G401.6 (cell line): Measurements from ENCODE around the gene PSMB7.

Experiments used
- FAIRE-seq: peaks from 2 replicates; lab custom pipeline; 2012; peaks lifted over from hg19 to GRCh38; lab: Jason Lieb, UNC

The PSMB7 gene

DNA sequence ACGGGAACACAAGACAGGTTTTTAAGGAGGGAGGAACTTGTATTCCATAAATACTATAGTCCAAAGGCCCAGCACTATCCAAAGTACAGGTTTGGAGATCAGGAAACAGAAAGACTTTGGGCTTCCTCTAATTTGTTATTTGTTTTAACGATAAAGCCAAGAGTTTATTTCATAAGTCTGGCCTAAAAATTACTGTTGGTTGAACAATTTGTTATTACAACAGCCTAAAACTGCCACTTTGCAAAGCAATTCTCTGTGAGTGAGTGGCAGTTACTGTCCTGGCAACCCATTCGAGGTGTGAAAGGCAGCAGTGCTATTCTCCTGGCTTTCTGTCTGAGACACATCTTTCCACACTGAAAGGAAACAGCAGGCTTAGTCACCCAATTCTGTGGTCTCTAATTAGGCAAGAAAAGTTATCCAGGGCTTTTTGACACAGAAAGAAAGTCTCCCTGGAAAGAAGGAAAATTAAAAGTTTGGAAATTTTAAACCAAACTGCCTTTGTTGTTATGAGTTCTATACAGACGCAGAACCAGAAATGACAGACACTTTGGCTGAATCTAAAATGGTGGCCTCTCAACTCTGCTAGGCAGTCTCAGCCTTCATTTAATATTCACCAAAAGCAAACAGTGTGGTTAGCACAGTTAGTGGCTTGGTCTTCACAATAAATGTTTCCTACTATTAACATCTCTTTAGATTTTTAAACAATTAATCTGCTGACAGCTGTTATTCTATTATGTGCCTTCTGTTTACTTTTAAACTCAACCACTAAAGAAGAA, 33.9 kb downstream of the PSMB7 start:
- FAIRE-seq, result no peak

GRCh38 chr9:124377551-124378406, 37.5 kb downstream of the PSMB7 start:
- FAIRE-seq, result no peak

DNA sequence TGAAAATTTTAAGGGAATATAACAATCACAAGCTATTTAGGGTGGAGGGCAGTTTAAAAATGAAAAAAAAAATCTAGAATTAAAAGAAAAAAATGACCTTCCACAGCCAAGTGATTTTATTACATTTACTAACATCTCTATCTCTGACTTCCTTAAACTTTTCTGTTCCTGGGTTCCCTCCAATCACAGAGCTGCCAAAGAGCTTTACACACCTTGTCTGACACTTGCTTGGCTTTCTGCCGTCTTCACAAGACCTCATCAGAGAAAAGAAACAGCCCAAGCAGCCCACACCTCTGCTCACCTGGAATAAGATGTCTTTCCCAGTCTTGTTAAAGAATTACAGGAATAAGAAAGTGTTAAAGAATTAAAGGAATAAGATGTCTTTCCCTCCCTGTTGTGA, 38.9 kb downstream of the PSMB7 start:
- FAIRE-seq, result no peak

GRCh38 chr9:124375726-124376125, 39.5 kb downstream of the PSMB7 start:
- no peak for FAIRE-seq

DNA sequence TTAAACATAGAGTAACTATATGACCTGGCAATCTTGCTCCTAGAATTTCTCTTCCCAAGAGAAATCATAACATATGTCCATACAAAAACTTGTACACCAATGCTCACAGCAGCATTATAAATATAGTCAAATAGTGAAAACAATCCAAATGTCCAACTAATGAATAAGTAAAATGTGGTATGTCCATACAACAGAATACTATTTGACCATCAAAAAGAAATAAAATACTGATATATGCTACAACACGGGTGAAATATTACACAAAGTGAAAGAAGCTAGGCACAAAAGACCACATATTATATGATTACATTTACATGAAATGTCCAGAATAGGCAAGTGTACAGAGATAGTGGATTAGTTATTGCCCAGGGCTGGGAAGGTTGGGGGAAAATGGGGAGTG, 41.4 kb downstream of the PSMB7 start:
- no peak for FAIRE-seq

DNA sequence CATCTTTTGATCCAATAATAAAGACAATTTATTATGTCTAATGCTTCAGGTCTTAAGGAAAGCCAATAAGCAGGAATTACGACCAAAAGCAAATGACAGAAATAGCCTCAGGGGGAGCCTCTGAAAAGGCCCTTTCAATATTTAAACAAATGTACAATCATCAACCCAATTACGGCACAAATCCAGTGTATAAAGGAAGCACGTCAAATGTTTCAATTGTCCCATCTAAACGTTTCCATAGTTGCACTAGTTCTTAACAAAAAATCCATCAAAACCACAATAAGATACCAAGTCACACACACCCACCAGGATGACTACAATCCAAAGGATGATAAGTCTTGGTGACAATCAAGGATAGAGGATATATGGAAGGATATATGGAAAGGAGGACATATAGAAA, 41.9 kb downstream of the PSMB7 start:
- no peak for FAIRE-seq

- no peak for FAIRE-seq
Observed at GRCh38 chr9:124372038-124372437, 43.2 kb downstream of the PSMB7 start.

DNA sequence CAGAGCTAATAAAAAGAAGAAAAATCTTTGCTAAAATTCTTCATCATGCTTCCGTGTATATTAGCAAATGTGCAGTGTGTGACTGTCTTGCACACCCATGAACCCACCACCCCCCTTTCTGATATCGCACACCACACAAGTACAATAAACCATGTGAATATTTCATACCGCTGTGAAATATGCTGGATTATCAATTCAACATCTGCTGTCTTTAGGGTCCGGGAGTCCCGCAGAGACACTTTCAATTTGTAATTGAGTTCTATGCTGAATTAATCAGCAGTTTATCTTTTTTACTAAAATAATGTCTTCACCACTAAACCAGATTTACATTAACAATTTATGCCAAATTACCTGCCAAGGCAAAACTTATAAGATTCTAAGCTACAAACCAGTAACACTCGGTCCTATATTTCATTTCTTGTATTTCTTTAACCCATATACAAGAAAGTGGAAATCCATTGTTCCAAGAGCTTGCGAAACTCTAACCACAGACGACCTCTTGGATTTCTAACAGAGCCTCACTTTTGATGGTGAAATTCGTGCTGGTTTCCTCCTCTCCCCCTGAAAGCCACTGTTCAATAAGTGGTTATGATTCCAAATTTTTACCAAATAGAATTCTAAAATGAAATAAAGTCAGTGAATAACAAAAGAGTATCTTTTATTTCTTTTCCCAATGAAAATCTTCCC, 44.2 kb downstream of the PSMB7 start:
- no peak for FAIRE-seq

DNA sequence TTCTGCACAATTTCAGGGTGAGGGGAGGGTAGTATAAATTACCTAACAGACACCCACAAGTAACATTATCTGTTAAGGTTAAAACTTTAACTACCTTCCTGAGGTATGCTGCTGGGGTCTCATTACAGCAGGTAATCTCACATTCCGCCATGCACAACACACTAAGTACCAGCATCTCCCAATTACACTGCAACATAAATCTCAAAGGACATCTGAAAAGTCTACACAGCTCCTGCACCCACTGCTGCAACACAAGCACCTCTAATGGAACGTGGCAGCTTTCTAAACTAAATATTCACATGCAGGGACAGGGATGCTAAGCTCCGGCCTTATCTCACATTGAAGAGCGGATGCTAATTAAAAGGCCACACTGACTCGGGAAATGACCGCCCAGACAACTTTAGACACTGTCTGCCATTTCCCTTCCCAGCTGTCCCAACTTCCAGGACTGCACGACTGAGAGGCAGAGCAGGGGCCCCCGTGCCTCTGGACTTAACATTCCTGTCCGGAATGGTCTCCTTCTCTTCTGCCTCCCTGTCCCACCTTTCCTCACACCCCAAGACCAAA, 45.9 kb downstream of the PSMB7 start:
- FAIRE-seq, result no peak

DNA sequence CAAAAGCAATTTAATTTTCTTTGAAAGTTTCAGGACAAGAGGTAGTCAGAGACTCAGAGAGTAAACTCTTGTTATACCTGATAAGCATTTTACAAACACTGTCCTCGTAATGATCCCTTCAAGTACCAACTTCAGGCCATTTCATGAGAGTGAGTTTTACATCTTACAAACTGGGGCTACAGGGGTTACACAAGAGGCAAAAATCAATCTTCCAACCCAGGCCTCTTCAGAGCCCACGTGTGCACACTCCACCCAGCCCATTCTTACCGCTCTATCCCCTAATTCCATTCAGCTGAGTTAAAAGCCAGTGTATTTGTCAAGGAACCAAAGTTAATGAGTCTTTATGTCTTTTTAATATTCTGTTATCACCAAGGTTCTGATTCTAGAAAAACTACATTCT, 46.5 kb downstream of the PSMB7 start:
- FAIRE-seq, result no peak

DNA sequence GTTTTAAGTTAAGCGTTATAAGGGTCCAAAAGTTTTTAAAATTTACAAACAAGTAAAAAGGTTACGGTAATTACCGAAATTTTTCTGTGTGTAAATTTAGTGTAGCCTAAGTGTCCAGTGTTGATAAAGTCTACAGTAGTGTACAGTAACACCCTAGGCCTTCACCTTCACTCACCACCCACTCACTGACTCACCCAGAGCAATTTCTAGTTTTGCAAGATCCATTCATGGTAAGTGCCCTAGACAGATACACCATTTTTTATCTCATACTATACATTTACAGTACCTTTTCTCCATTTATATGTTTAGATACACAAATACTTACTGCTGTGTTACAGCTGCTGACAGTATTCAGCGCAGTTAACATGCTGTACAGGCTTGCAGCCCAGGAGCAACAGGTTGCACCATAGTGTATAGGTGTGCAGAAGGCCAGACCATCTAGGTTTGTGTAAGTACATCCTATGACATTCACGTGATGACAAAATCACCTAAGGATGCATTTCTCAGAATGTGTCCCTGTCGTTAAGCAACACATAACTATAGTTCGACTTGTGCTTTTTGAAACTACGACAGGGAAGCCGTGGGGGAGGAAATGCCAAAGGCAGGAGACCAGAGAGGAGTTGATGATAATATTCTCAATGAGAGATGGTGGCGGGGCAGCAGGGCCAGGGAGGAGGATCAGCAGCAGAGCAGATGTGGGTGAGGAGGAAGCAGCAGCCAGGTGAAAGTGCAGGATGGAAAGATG, 48.6 kb downstream of the PSMB7 start:
- FAIRE-seq, result no peak

- FAIRE-seq, result no peak
Observed at GRCh38 chr9:124365036-124365435, 50.2 kb downstream of the PSMB7 start.

- FAIRE-seq, result no peak
Observed at GRCh38 chr9:124364141-124364540, 51.1 kb downstream of the PSMB7 start.

- no peak for FAIRE-seq
Observed at GRCh38 chr9:124363326-124364096, 51.7 kb downstream of the PSMB7 start.

GRCh38 chr9:124361128-124361527, 54.1 kb downstream of the PSMB7 start:
- FAIRE-seq, result no peak

DNA sequence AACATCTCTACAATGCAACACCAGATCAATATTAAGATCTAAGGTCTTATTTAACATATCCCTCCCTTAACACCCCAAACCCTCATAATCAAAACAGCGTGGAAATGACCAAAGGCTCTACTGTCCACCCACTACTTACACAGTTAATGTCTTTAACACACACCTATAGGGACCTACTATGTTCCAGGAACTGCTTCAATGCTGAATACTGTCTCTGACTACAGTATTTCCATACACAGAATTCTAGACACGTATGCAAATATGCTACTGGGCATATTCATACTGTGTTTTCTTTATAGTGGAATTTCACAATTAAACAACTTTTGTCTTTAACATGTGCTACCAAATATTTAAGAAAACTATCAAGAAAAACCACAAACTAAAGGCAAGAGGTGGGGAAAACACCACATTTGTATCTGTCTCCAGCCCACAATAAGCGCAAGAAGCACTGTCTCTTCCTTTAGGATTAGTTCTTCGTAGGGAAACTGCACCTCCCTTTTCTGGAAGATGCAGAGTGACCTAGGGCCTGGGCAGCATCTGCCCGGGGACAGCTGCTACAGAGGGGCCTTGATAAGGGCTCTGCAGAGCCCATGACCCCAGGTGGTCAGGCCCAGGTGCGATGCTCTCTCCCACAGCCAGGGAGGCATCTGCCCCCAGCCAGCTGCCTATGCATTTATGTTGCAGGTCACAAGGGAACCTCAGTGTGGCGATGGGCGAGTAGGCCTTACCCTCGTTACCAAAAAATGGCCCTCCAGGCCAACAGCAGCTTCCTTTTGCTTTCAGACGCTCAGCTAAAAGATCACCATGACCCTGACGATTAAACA, 55.2 kb downstream of the PSMB7 start:
- FAIRE-seq, result no peak

- FAIRE-seq, result no peak
Observed at GRCh38 chr9:124359426-124359825, 55.8 kb downstream of the PSMB7 start.

- FAIRE-seq, result no peak
Observed at GRCh38 chr9:124358631-124359030, 56.6 kb downstream of the PSMB7 start.

DNA sequence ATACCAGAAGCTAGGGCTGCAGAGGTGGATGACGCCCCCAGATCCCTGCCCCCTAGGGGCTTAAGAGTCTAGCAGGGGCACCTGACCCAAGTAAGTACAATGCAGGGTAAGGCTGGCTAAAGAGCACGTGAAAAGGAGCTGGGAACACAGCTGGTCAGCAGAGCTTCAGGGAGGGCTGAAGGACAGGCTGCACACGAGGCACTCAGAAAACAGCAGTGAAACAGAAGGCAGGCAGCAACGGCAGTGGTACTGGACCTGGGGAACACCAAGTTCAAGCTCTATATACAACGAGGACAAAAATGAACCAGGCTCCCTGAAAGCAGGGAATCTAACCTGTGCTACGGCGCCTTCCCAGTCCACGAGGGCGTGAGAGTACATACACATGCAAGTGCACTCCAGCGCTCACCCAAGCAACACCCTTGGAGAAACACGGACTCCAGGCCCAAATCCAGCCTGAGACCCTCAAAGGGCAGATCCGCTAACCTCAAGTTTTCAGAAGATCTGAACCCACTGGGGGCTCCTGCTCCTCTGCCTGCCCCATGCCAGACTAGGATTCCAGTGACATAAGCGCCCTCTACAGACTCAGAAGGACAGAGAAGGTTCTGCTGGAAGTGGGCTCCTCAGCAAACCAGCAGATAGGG, 57.4 kb downstream of the PSMB7 start:
- no peak for FAIRE-seq
